Esophagus squamous epithelium (tissue), 5 donors: Measurements from ENCODE around the gene SMTN. TPM values are rescaled to one million over a fixed set of nuclear protein-coding genes. Genes with fewer than 3 reads are reported as not detected.

ENCODE experiments used
- DNase-seq: peaks from one replicate; lab custom pipeline; 2025; lab: John Stamatoyannopoulos, UW
- H3K27ac ChIP-seq, 4 donors: fragments of 200-600 bp; sonication (generic); one replicate each; pipeline ENCODE4 v1.5.1; 2016 to 2019; ENCODE audit warnings: mild to moderate bottlenecking in 1 of 4
- H3K27me3 ChIP-seq, 4 donors: fragments of 200-600 bp; sonication (generic); 1 replicate in 3 of 4; 2 replicates in 1 of 4; pipeline versions ENCODE4 v1.5.1 to v1.6.0; 2017 to 2021; ENCODE audit warnings: antibody characterized with exemption in 1 of 4
- H3K36me3 ChIP-seq, 3 donors: fragments of 200-600 bp; sonication (generic); one replicate each; pipeline ENCODE4 v1.5.1; 2016 to 2019
- H3K4me1 ChIP-seq, 3 donors: fragments of 200-600 bp; sonication (generic); one replicate each; pipeline ENCODE4 v1.5.1; 2017 to 2019
- H3K4me3 ChIP-seq, 4 donors: fragments of 200-600 bp; sonication (generic); 1 replicate in 3 of 4; 2 replicates in 1 of 4; pipeline ENCODE4 v1.5.1; 2016 to 2019; ENCODE audit warnings: mild to moderate bottlenecking in 2 of 4, moderate library complexity in 1 of 4
- H3K9me3 ChIP-seq, 3 donors: fragments of 200-600 bp; sonication (generic); one replicate each; pipeline ENCODE4 v1.5.1; 2016 to 2019
- POLR2A ChIP-seq, 4 donors: fragments of 450-650 bp; IDR thresholded peaks; one replicate each; pipeline ENCODE4 v1.6.1; 2017; ENCODE audit warnings: antibody characterized with exemption in 4 of 4, mild to moderate bottlenecking in 4 of 4, moderate library complexity in 3 of 4
- WGBS, 2 donors: methylation state at CpG; one replicate each; pipeline ENCODE4 v1.1.5; 2018; 5-methylcytosine and 5-hydroxymethylcytosine counted together
- intact Hi-C: fragments of 100-400 bp; cut with DNase I; formaldehyde crosslinking; loops from one replicate; pipeline ENCODE4 v1.15.0; 2022
- total RNA-seq, 4 donors: library from RNA; depleted of rRNA; stranded (reverse); fragments of >200 nt; gene quantifications; one replicate each; pipeline ENCODE4 v1.1.0, GENCODE V29; 2016
- TF ChIP-seq, protein P1 (sequence below), 6 experiments: fragments of 450-650 bp in 4 of 6; fragments of 200-600 bp in 2 of 6; sonication (generic) in 2 of 6; IDR thresholded peaks; one replicate each; pipeline ENCODE4 v1.5.1; 2016 to 2019; ENCODE audit warnings: antibody characterized with exemption in 6 of 6, mild to moderate bottlenecking in 4 of 6, moderate library complexity in 4 of 6
- donor health status: DM: yes; HTN: yes; CAD: no.

The SMTN gene
- total RNA-seq, 4 donors from 2014 or later, result 28.2 to 158 (median 45.8) TPM

DNA sequence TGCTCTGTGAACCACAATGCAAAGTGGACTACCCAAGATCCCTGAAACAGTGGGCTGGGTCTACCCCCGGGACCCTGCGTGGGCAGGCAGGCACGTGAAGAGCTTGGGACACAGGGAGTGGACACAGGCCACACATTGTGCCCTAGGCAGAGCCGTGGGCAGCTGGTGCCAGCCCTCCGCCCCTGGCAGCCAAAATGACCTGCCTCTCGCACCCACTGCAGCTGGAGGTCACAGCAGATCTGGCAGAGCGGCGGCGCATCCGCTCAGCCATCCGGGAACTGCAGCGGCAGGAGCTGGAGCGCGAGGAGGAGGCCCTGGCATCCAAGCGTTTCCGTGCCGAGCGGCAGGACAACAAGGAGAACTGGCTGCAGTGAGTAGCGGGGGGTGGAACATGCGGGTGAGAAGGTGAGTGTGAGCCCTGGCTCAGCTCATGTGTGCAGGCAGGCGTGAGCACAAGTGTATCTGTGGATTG lies 6.7 kb downstream of the SMTN start:
- DNase-seq, result no peak
- H3K4me3 ChIP-seq, result peak overlapping the region in 1 of 4 donors; percentile 32
- peaks cover 15 to 75% (median 31%) of the 10 kb centered on the region in 3 donors for H3K4me1 ChIP-seq
- WGBS, 2 donors, result 63 to 93% methylated on average over 6 to 15 of the region's 21 CpGs
- peak overlapping the region; percentile 11 to 98 (median 95) for H3K27ac ChIP-seq
- peaks cover 12 to 59% (median 40%) of the 10 kb centered on the region in 3 donors for H3K36me3 ChIP-seq
- TF ChIP-seq, protein P1, sequence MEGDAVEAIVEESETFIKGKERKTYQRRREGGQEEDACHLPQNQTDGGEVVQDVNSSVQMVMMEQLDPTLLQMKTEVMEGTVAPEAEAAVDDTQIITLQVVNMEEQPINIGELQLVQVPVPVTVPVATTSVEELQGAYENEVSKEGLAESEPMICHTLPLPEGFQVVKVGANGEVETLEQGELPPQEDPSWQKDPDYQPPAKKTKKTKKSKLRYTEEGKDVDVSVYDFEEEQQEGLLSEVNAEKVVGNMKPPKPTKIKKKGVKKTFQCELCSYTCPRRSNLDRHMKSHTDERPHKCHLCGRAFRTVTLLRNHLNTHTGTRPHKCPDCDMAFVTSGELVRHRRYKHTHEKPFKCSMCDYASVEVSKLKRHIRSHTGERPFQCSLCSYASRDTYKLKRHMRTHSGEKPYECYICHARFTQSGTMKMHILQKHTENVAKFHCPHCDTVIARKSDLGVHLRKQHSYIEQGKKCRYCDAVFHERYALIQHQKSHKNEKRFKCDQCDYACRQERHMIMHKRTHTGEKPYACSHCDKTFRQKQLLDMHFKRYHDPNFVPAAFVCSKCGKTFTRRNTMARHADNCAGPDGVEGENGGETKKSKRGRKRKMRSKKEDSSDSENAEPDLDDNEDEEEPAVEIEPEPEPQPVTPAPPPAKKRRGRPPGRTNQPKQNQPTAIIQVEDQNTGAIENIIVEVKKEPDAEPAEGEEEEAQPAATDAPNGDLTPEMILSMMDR (IDR thresholded peaks at IDR 0.05), result no peak
- TF ChIP-seq POLR2A (IDR thresholded peaks at IDR 0.05), result no peak
- H3K27me3 ChIP-seq, result no peaks in the 10 kb centered on the region
- no peaks in the 10 kb centered on the region for H3K9me3 ChIP-seq
- intact Hi-C loops, result loop anchor here (10.0 kb wide), 1 partner anchor 323 kb away; no protein-coding TSS in a partner anchor

DNA sequence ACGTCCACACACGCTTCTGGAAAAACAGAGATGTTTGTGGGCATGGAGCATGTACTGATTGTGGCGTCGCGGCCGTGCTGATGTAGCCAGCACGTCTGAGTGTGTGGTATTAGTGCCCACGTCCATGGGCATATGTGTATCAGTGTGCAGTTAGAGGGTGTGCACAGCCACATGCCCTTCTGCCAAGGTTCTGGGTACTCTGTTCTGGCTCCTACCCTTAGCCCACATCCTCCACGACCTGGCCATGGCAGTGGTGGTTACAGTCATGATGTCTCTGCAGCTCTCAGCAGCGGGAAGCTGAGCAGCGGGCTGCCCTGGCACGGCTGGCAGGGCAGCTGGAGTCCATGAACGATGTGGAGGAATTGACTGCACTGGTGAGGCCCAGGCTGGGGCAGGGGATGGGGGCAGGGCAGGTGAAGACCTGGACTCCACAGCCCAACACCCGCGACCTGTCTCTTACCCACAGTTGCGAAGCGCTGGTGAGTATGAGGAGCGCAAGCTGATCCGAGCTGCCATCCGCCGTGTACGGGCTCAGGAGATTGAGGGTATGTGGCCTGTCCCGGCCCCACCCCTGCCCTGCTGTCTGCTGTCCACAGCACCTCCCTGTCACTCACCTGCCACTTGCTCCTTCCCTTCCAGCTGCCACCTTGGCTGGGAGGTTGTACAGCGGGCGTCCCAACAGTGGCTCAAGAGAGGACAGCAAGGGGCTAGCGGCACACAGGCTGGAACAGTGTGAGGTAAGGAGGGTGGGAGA lies 7.3 kb downstream of the SMTN start:
- DNase-seq, result no peak
- Histone ChIP-seq H3K4me1 (peaks cover 9 to 72% (median 25%) of the 10 kb centered on the region in 3 donors), H3K27ac (peak overlapping the region; percentile 29 to 98 (median 95)), H3K27me3 (no peaks in the 10 kb centered on the region), H3K4me3 (peak overlapping the region in 2 of 4 donors; percentile 4 to 54), H3K9me3 (no peaks in the 10 kb centered on the region), H3K36me3 (peaks cover 14 to 66% (median 40%) of the 10 kb centered on the region in 3 donors)
- 89 to 94% methylated on average over 14 of the region's 26 CpGs for WGBS, 2 donors
- intact Hi-C loops, result loop anchor here (10.0 kb wide), 1 partner anchor 324 kb away; no protein-coding TSS in a partner anchor
- TF ChIP-seq, protein P1 (IDR thresholded peaks at IDR 0.05), result no peak
- TF ChIP-seq POLR2A (IDR thresholded peaks at IDR 0.05), result no peak

DNA sequence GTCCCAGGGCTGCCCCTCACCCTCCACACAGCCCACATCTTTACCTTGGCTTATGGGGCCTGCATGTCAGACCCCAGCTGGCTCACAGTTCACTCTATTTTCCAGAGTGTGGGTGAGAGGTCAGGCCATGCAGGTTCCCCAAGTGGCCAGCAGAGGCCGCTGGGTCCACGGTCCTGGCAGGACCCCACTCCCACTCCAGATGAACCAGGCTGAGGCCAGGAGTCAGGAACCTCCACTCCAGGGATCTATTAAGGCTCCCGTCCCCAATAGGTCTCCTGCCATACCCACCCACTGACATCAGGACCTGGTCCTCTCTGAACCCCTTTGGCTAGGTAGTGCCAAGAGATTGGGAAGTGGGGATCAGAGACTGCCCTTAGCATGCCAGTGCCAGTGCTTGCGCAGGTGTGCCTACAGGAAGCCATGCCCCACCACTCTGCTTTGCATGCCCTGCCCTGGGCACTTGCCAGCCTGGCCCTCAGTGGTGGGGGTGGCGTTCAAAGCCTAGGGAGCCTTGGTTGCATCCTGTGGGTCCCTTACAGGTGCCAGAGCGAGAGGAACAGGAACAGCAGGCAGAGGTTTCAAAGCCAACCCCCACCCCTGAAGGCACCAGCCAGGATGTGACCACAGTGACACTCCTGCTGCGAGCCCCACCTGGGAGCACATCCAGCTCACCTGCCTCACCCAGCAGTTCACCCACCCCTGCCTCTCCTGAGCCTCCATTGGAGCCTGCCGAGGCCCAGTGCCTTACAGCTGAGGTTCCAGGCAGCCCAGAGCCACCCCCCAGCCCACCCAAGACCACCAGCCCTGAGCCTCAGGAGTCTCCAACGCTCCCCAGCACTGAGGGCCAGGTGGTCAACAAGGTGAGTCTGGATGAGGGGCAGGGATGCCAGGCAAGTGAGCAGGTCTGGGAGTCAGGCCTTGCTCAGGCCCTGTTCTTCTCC lies 8.3 kb downstream of the SMTN start:
- Histone ChIP-seq H3K27ac (peak overlapping the region; percentile 61 to 98 (median 95)), H3K36me3 (peaks cover 18 to 76% (median 45%) of the 10 kb centered on the region in 3 donors), H3K9me3 (no peaks in the 10 kb centered on the region), H3K4me1 (peaks cover 0 to 67% (median 18%) of the 10 kb centered on the region in 3 donors), H3K27me3 (no peaks in the 10 kb centered on the region), H3K4me3 (peak overlapping the region in 3 of 4 donors; percentile 18 to 54 (median 27))
- WGBS, 2 donors, result 78% methylated on average over 5 of the region's 9 CpGs; no CpG with 5 or more reads in 1 of the 2 donors
- no peak for DNase-seq
- intact Hi-C loops, result loop anchor here (10.0 kb wide), 1 partner anchor 325 kb away; no protein-coding TSS in a partner anchor
- TF ChIP-seq, protein P1 (IDR thresholded peaks at IDR 0.05), result peak; percentile 61 to 86 (median 78)
- no peak for TF ChIP-seq POLR2A (IDR thresholded peaks at IDR 0.05)

DNA sequence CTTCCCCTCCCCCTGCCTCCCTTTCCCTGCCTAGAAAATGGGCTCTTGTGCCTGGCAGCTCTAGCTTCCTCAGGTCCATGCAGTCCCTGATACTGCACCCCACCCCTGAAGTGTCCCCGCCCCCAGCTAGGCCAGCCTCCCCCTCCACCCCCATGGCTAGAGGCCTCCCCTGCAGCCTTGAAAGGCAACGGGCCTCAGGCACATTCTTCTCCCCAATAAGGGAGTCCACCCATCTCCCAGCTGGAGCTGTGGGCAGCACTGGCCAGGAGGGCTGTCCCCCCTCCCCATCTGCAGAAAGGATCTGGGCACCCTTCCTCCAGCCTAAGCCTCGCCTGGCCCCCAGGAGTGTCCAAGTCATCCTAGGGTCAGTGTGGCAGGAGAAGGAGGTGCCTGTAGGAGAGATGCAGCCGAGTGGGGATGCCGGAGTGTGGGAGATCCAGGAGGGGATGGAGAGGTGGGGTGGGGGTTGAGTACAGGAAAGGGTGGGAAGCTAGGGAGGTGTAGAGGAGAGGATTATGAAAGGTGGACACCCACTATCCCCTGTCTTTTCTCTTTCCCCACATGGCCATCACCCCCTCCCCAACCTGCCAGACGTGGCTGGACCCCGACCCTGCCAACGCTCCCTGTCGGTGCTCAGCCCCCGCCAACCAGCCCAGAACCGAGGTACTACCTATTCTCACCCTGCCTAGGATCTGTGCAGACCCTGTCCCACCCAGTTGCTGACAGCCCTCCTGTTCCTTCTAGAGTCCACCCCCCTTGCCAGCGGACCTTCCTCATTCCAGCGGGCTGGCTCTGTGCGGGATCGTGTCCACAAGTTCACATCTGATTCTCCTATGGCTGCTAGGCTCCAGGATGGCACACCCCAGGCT lies 9.3 kb downstream of the SMTN start:
- H3K9me3 ChIP-seq, result no peaks in the 10 kb centered on the region
- no peaks in the 10 kb centered on the region for H3K27me3 ChIP-seq
- TF ChIP-seq, protein P1 (IDR thresholded peaks at IDR 0.05), result no peak
- TF ChIP-seq POLR2A (IDR thresholded peaks at IDR 0.05), result peak in 2 of 4 donors; percentile 19 to 24
- DNase-seq, result no peak
- peaks cover 0 to 64% (median 14%) of the 10 kb centered on the region in 3 donors for H3K4me1 ChIP-seq
- peak overlapping the region in 3 of 4 donors; percentile 37 to 56 (median 42) for H3K4me3 ChIP-seq
- H3K36me3 ChIP-seq, result peaks cover 25 to 86% (median 49%) of the 10 kb centered on the region in 3 donors
- 79 to 90% methylated on average over 11 to 12 of the region's 15 CpGs for WGBS, 2 donors
- intact Hi-C loops, result no loop called here
- peak overlapping the region; percentile 61 to 98 (median 95) for H3K27ac ChIP-seq
